Muscle layer of colon (tissue), 2 donors: ENCODE results near the gene SSBP4.

Source experiments
- H3K27ac ChIP-seq: one replicate; pipeline ENCODE4 v1.7.0; 2013; ENCODE audit warnings: low read depth, mild to moderate bottlenecking, low read length, moderate library complexity
- H3K27me3 ChIP-seq, 2 donors: one replicate each; pipeline ENCODE4 v1.7.0; 2013; ENCODE audit warnings: low read length in 2 of 2, mild to moderate bottlenecking in 2 of 2; ENCODE audit not compliant: insufficient read depth in 2 of 2, control insufficient read depth in 1 of 2
- H3K36me3 ChIP-seq: one replicate; pipeline ENCODE4 v1.7.0; 2013; ENCODE audit warnings: mild to moderate bottlenecking, low read length; ENCODE audit not compliant: insufficient read depth
- H3K4me1 ChIP-seq: one replicate; pipeline ENCODE4 v1.7.0; 2013; ENCODE audit warnings: mild to moderate bottlenecking, low read length; ENCODE audit not compliant: insufficient read depth
- H3K4me3 ChIP-seq, 2 donors: one replicate each; pipeline ENCODE4 v1.7.0; 2013; ENCODE audit warnings: low read length in 2 of 2, low read depth in 1 of 2, mild to moderate bottlenecking in 1 of 2, moderate library complexity in 1 of 2
- H3K9ac ChIP-seq: one replicate; pipeline ENCODE4 v1.7.0; 2013; ENCODE audit warnings: low read length
- H3K9me3 ChIP-seq: one replicate; pipeline ENCODE4 v1.7.0; 2013; ENCODE audit warnings: mild to moderate bottlenecking, low read length
- donor health status: abdominal sarcoma.
- donor health status: Adenocarcinoma of cecum.

The SSBP4 gene

DNA sequence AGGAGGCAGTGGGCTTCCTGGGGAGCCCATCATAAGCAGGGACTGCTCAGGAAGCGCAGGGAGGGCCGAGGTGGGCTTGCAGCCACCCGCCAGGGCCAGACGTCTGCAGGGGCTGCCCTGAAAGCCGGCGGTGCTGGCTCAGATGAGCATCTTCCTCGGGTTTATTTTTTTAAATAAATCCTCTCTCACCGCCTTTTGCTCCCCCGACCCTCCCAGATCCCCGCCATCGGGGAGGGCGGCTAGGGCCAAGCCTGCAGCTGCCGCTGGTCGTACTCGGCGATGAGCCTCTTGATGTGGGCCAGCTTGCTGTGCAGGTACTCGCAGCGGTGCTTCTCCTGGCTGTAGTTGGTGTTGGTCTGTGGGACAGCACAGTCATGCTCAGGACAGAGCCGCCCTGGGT lies 25.3 kb downstream of the SSBP4 start:
- H3K27me3 ChIP-seq: no peaks in the 10 kb centered on the region
- no peak overlapping the region for H3K9ac ChIP-seq
- no peaks in the 10 kb centered on the region for H3K9me3 ChIP-seq
- no peak overlapping the region for H3K4me3 ChIP-seq
- H3K27ac ChIP-seq: no peak overlapping the region
- H3K4me1 ChIP-seq: no peaks in the 10 kb centered on the region
- H3K36me3 ChIP-seq: peaks cover 54% of the 10 kb centered on the region

DNA sequence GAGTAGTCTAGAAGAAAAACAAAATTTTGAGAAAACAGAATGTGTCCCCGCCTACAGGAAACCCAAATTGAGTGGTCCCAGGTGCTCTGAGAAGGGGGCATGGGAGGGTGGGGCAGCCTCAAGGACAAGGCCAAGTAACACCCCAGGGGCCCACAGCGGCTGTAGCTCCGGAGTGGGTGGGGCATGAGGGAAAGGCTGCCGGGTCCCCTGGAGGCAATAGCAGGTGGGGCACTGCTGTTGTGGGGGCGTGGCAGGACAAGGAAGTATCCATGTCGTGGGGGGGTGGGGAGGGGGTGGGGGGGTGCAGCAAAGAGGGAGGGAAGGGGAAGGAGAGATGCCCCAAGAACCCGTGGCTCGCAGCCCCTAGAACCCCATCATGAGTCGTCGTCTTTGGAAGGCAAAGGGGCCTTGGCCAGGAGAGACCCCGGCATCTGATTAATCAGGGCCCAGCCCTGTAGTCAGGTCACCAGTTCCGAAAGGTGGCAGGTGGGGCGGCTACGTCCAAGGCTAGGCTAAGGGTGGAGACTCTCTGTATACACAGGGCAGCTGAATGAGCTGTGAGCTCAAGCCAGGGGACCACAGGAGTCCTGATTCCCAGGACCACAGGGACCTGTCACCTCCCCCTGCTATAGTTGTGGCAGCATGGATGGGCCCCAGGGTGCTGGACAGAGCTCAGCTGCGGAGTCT lies 26.2 kb downstream of the SSBP4 start:
- no peaks in the 10 kb centered on the region for H3K9me3 ChIP-seq
- H3K27ac ChIP-seq: no peak overlapping the region
- H3K27me3 ChIP-seq: no peaks in the 10 kb centered on the region
- H3K9ac ChIP-seq: no peak overlapping the region
- no peak overlapping the region for H3K4me3 ChIP-seq
- peaks cover 62% of the 10 kb centered on the region for H3K36me3 ChIP-seq
- H3K4me1 ChIP-seq: no peaks in the 10 kb centered on the region

DNA sequence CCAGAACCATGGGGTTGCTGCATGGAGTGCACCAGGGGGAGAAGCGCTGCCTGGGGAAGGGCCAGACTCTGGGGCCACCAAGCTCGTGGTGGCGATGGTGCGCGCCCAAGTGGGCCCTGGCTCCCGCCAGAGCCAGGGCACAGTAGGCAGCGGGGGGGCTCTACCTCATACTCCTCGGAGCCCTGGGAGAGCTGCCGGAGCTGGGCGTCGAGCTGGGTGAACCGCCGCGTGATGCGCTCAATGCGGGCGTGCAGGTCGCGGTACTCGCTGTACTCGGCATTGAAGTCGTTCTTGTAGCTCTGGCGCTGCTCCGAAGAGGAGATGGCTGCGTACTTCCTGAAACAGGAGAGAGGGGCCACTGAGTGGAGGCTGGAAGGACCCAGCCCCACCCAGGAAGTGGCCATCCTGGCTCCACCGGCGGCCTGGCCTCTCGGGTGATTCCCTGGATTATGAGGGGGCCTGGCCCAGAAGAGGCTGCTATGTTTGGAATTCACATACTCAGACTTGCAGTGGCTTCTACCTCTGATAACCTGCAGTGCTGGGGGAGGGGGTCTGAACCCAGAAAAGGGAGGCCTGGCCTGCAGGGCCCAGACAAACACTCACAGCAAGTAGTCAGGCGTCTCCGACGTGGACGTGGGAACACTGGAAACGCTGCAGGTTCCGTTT lies 27.1 kb downstream of the SSBP4 start:
- peaks cover 69% of the 10 kb centered on the region for H3K36me3 ChIP-seq
- H3K4me1 ChIP-seq: peaks cover 8% of the 10 kb centered on the region

DNA sequence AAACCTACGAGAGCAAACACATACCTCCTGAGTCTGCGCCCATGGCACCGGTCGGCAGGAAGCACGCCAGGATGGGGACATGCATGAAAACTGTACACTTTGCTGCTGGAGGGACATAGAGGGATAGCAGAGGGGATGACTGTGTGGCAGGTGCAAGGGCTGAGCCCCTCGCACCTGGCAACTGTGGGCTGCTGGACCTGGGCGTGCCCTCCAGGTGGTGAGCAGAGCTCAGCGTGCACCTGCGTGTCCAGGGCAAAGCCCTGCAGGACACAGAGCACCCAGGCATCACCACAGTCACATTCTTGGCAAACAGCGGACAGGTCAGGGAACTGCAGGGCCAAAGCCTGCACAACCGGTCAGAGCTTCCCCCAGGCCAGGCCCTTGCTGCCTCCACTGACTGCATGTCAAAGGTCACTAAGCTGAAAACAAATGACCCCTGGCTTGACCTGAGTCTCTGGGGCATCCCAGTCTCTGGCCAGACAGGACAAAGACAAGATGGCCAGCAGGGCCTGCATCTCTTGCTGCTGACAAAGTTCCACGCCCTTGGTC lies 27.7 kb downstream of the SSBP4 start:
- Histone ChIP-seq H3K4me3 (no peak overlapping the region), H3K27ac (no peak overlapping the region), H3K9me3 (no peaks in the 10 kb centered on the region), H3K4me1 (peaks cover 8% of the 10 kb centered on the region), H3K9ac (no peak overlapping the region), H3K27me3 (no peaks in the 10 kb centered on the region), H3K36me3 (peaks cover 75% of the 10 kb centered on the region)

More for the DNA sequence above, 27.1 kb downstream of the SSBP4 start:
- H3K9ac ChIP-seq: no peak overlapping the region
- no peak overlapping the region for H3K27ac ChIP-seq
- no peak overlapping the region for H3K4me3 ChIP-seq
- H3K9me3 ChIP-seq: no peaks in the 10 kb centered on the region
- H3K27me3 ChIP-seq: no peaks in the 10 kb centered on the region

DNA sequence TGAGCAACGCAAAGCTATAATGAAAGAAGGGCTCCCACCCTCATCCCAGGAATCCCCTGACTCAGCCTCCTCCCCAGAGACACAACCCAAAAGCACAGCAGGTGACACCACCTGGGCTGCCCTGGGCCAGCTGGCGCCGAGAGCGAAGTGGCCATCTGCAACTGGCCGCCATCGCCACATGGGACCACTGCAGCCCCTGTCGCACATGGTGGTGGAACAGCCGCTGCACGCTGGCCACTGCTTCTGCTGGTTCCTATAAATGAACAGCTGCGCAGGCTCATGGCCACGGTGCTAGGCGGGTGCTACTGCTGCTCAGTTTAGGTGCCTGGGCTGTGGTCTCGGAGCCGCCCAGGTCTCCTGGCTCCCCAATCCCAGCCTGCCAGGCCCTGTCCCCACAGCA lies 30.4 kb downstream of the SSBP4 start:
- H3K4me3 ChIP-seq: no peak overlapping the region

DNA sequence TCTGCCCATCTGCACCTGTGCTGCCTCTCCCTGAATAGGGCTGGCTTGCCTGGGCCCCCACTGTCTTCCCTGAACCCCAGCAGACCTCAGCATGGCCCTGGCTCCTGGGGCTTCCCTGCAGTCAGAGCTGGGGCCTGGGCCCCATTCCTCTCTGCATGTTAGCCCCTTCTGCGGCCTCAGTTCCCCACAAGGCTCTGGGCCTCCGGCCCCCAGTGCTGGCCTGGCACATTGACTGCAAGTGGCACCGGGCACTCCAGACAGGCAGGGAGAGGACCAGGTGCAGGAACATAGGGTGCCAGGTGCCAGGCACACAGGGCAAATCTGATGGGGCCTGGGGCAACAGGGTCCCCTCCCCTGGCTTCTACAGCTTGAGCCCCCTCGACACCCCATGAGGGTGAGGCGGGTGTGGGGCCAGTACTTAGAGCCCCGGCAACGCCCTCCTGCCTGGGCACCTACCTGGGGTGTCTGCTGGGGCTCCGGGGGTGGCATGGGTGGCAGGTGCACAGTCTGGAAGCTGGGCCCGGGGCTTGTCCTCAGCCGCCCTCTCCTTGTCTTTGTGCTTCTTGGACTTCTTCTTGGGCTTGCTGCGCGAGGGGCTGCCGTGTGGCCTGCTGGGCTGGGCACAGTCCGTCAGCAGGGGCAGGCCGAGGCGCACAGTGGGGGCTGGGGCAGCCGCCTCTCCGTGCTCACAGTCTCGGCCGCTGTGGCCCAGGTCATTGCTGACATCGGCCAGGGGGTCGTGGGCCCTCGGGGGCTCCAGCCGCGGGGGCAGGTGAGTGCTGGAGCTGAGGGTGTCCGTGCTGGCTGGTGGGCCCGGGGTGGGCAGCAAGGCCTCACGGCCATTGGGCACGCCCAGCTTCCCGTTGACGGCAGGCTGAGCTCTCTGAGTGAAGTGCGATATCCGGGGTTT lies 31.1 kb downstream of the SSBP4 start:
- Histone ChIP-seq H3K9ac (no peak overlapping the region), H3K27me3 (no peaks in the 10 kb centered on the region), H3K36me3 (peaks cover 72% of the 10 kb centered on the region), H3K9me3 (no peaks in the 10 kb centered on the region), H3K4me3 (no peak overlapping the region), H3K27ac (no peak overlapping the region), H3K4me1 (peaks cover 8% of the 10 kb centered on the region)

More for the DNA sequence above, 30.4 kb downstream of the SSBP4 start:
- peaks cover 8% of the 10 kb centered on the region for H3K4me1 ChIP-seq
- H3K27me3 ChIP-seq: no peaks in the 10 kb centered on the region
- peaks cover 78% of the 10 kb centered on the region for H3K36me3 ChIP-seq
- no peak overlapping the region for H3K9ac ChIP-seq
- H3K27ac ChIP-seq: no peak overlapping the region
- H3K9me3 ChIP-seq: no peaks in the 10 kb centered on the region

DNA sequence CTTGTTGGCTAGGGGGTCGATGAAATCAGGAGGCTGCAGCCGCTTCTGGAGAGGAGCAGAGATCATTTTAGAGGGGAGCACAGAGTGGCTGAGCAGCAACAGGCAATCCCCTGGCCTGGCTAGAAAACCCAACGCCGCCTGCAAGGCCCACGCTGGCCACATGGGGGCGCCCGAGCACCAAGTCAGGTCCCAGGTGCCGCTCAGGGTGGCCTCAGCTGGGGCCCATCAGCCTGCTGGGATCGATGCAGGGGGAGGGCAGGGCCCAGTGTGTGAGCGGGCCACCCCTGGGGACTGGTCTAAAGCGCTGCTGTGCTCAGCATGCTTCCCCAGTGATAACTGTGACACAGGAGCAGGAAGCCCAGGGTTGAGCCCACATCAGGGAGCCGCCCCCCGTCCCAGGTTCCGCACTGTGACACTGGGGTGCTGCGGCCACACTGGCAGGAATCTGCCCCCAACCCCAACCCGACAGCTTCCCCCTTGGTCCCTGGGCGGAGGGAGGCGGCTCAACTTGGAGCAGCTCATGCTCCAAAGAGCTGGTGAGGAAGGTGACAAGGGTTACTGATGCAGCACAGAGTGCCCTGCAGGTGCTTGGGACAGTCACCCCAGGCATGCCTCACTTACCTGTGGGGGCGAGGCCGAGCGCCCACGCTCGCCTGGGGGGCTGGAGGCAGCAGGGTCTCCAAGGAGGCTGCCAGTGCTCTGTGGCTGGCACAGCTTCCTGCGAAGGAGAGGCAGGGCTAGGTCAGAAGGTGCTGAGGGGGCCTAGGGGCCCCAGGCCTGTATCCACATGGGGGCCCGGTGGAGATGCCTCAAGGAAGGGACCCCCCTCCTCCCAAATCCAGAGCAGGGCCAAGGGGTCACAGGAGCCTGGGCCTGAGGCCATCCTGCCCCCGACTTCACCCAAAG lies 32.0 kb downstream of the SSBP4 start:
- Histone ChIP-seq H3K36me3 (peaks cover 69% of the 10 kb centered on the region), H3K4me3 (no peak overlapping the region), H3K9me3 (no peaks in the 10 kb centered on the region), H3K4me1 (peaks cover 8% of the 10 kb centered on the region), H3K27ac (no peak overlapping the region), H3K9ac (no peak overlapping the region), H3K27me3 (no peaks in the 10 kb centered on the region)

DNA sequence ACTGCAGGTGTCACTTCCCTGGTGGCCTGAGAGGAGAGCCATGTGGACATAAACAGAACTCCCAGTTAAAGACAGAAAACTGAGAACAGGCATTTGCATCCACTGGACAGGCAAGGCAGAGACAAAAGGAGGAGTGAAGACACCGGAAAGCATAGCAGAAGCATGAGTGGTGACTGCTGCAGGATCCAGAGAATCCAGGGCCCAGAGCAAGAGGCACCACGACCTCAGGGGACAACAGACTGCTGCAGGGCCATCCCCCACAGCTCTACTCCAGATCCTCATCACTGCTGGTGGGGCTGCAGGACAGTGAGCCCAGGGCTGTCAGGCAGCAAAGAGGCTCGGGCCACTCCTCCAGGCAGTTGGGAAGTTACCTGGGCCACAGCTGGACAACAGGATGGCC lies 33.2 kb downstream of the SSBP4 start:
- Histone ChIP-seq H3K36me3 (peaks cover 65% of the 10 kb centered on the region), H3K27ac (no peak overlapping the region), H3K4me1 (peaks cover 19% of the 10 kb centered on the region), H3K9ac (no peak overlapping the region), H3K27me3 (no peaks in the 10 kb centered on the region), H3K4me3 (no peak overlapping the region), H3K9me3 (no peaks in the 10 kb centered on the region)

DNA sequence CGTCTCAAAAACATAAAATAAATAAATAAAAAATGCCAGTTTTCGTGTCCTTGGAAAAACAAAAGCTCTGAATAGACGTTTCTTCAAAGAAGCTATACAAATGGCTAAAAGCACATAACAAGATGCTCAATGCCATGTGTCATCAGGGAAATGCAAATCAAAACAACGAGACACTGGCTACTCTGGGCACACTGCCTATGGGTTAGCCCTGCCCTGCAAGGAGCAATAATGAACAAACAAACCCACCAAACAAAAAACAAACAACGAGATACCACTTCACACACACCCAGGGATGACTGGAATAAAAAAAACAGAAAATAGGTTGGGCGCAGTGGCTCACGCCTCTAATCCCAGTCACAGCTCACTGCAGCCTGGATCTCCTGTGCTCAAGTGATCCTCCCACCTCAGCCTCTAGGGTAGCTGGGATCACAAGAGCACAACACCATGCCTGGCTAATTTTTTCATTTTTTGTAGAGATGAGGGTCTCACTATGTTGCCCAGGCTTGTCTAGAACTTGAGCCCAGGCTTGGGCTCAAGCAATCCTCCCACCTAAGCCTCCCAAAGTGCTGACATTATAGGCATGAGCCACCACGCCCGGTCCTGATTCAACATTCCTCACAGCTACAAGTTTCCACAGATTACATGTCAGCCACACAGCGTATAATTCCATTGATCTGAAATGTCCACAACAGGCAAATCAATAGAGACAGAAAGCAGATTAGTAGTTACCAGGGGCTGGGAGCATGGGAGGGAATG lies 34.2 kb downstream of the SSBP4 start:
- Histone ChIP-seq H3K9ac (no peak overlapping the region), H3K9me3 (no peaks in the 10 kb centered on the region), H3K4me1 (peaks cover 28% of the 10 kb centered on the region), H3K4me3 (no peak overlapping the region), H3K27me3 (no peaks in the 10 kb centered on the region), H3K27ac (no peak overlapping the region), H3K36me3 (peaks cover 66% of the 10 kb centered on the region)

DNA sequence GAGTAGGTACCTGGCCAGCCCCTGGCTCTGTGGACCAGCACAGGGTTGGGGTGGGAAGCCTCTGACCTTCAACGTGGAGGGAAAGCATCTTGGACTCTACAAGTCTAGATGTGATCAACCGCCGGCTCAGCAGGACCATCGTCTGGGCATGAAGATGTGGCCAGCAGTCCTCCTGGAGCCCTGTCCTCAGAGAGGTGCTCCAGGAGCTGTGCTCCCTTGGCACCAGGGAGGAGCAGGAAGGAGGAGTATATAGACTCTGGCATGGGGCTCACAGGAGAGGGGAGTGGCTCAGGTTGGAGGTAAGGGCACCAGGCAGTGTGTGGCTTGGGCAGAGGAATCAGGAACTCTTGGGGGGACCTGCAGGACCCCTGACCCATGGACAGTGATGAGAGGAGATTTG lies 37.1 kb downstream of the SSBP4 start:
- peaks cover 54% of the 10 kb centered on the region for H3K36me3 ChIP-seq
- H3K27ac ChIP-seq: peak overlapping the region; percentile 62
- H3K4me1 ChIP-seq: peaks cover 37% of the 10 kb centered on the region
- no peaks in the 10 kb centered on the region for H3K9me3 ChIP-seq
- H3K4me3 ChIP-seq: no peak overlapping the region
- H3K9ac ChIP-seq: peak overlapping the region; percentile 9
- no peaks in the 10 kb centered on the region for H3K27me3 ChIP-seq
